Measurements from ENCODE around the gene PAQR5.
"Not testable (repeated sequence)": the region's sequence is repeated elsewhere in the genome, so short reads cannot be mapped to it uniquely, and the experiment has no call there.

Gene PAQR5

DNA sequence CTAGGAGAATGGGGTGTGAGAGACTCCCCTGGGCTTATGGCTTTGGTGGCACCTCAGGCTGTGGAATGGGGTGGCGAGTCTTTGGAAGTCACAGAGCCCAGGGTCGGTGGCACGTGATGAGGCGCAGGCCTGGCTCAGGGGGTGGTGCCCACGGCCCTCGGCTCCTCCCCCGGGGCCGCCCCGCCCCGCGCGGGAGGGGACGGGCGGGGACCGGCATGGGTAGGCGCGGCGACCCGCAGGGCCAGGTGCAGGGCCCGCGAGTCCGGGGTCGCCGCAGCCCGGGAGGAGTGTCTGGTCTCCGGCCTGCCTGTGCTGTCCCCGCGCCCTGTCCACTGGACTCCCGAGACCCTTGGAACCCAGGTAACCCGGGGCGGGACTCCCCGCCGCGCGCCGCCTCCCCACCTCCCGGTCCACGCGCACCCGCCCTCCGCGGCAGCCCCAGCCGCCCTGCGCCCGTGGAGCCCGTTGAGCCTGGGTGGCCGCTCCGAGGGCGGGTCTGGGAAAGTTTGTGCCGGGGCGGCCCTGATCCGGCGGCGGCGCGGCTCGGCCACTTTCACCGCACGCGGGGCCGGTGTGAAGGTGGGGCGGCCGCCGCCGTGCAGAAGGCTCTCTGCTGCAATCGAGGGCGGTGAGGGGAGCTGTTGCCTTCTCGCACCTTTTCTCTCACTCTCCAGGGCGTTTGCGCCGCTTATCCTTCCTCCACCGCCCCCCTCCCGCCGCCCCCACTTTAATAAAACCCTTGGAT lies at the start of gene PAQR5:
Gene PAQR5, plus strand, starts transcription at position 216 of the 745 bp plus-strand sequence. CDS start 61,169 bp downstream, outside the sequence.
- DNase-seq (ENCODE audit: low read depth in 2 of 2) = no peak

DNA sequence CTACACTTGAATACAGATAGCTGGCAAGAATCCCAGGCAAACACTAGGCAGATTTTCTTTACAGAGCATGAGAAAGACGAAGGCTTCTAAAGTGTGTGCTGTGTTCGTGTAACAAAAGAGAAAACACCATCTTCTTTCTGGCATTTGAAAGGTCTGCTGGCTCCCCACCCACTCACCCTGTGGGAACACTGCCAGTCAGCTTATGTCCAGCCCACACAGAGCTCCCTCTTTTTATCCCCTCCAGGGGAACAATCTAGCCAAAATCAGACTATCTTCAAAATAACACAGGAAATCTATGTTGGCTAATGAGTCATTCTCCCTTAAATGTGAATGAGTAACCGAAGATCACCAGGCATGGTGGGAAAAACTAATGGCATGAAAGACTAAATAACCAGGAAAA lies 45.6 kb upstream of the PAQR5 start:
- DNase-seq (ENCODE audit: low read depth in 2 of 2) = peak; percentile 54 to 62

- peak in 1 of 2 experiments; percentile 9 for DNase-seq (ENCODE audit: low read depth in 2 of 2)
These were observed 33.3 kb upstream of the PAQR5 start for GRCh38 chr15:69265347-69265955.

DNA sequence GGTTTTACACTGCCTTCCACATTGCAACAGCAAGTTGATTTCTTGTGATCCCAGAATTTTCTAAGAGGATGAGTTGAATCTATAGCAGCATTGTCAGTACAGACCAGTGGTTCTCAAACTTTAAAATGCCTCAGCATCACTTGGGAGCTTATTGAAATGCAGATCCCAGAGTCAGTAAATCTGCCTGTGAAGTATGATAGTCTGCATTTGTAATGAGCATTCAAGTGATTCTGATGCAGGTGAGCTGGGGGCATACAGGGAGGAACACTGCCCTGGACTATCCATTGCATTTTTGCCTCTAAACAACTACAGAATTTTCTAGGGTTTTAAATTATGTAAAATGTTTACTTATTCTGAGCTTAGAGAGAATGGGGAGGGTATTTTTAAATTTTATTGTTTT lies 27.5 kb upstream of the PAQR5 start:
- no peak for DNase-seq (ENCODE audit: low read depth in 2 of 2)

DNA sequence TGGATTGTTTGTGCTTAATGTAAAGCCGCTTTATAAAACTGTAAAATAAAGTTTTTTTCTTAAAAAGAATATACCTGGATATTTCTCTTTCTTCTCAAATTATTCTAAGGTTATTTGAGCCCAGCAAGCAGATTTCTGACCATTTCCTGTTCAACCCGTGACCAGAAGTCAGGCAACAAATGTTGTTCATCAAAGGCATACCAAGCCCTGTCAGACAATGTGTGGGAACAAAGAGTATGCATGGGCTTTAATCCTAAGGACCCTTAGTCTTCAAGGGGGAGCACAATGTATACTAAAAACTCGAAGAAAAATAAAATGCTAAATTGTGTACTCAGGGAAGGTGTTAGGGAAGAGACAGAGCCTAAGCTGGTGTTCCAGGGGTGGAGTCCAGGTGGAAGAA lies 26.6 kb upstream of the PAQR5 start:
- no peak for DNase-seq (ENCODE audit: low read depth in 2 of 2)

- DNase-seq (ENCODE audit: low read depth in 2 of 2) = no peak
These were observed 25.8 kb upstream of the PAQR5 start for GRCh38 chr15:69272891-69273290.

DNA sequence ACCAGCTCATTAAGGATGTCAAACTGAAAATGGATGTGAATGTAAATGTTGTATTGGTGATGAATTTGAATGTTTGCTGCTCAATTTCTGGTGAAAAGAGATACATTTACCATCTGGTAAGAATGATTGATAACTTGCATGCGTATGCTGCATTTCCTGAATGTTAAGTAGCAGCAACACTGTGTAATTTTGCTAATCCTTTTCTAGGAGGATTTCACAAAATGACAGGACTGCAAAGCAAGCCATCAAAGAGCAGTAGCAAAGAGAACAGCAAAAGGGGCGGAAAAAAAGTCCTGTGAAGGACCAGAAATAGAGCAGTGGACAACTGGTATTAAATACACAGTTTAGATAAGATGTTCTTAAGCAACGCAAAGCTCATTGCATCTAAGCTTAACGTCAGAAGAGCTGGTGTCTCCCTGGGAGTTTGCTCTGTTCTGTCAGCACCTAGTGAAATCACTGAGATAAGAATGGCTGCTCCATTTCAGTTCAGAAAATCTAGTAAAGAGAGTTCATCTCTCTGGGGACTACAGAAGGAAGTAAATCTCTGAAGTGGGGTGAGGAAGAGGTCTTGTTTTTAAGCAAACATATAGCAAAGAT lies 23.5 kb upstream of the PAQR5 start:
- no peak for DNase-seq (ENCODE audit: low read depth in 2 of 2)

- no peak for DNase-seq (ENCODE audit: low read depth in 2 of 2)
These were observed 22.7 kb upstream of the PAQR5 start for GRCh38 chr15:69275933-69276560.

DNA sequence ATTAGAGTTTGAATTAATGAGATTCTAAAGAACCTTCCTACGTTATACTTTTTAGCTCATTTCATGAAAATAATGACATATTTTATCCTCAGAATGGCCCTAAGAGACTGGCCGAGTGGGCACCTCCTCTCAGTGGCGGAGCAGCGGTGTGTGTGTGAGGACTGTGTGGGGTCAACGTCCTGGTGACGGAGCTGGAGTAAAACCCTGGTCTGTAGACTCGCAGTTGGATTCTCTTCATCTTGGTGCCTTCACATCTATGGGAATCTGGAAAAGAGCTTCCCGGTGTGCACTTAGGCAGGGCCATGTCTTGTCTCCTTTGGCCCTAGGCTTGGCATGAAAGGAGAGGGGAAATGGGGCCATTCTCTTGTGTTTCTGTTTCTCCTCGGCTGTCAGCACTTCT lies 21.4 kb upstream of the PAQR5 start:
- no peak for DNase-seq (ENCODE audit: low read depth in 2 of 2)

DNA sequence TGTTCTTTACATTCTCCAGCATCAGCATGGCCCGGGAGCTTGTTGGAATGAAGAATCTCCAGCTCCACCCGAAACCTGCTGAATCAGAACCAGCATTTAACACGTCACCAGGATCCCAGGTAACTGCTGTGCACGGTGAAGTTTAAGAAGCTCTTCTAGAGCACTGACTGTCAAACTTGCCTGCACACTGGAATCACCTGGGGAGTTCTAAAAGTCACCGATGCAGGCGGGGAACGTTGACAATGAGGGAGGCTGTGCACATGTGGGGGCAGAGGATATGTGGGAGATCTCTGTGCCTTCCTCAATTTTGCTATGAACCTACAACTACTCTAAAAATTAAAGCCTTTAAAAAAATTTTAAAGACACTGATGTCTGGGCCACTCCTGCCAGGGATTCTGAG lies 19.1 kb upstream of the PAQR5 start:
- DNase-seq (ENCODE audit: low read depth in 2 of 2) = no peak

DNA sequence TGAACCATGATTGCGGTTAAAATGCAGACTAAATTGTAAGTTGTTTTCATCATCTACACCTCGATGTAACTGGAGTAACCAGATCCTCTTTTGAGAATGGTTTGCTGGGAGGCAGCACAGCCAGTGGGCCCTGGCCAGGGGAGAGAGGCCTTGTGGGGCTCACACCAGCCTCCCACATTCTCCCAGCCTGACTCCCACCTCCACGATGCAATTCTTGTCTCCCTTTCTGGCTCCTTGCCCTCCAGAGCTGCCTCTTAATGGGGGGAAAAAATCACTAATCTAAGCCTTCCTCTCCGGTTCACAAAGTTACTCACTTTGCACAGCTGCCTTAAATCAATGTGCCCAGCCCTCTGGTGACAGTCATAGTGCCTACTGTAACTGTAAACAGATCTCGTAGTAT lies 17.9 kb upstream of the PAQR5 start:
- no peak for DNase-seq (ENCODE audit: low read depth in 2 of 2)

- DNase-seq (ENCODE audit: low read depth in 2 of 2) = no peak
These were observed 16.5 kb upstream of the PAQR5 start for GRCh38 chr15:69282104-69282743.

DNA sequence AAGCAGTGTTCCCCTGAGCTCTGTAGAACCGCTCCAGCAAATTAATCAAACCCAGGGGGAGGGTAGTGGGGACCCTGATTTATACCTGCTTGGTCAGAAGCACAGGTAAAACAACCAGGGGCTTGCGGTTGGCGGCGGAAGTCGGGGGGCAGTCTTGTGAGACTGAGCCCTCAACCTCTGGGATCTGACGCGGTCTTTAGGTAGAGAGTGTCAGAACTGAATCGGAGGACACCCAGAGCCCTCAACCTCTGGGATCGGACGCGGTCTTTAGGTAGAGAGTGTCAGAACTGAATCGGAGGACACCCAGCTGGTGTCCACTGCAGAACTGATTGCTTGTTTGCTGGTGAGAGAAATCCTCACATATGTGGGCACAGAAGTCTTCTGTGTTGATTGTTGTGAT lies 12.9 kb upstream of the PAQR5 start:
- no peak for DNase-seq (ENCODE audit: low read depth in 2 of 2)

GRCh38 chr15:69288011-69288410 lies 10.7 kb upstream of the PAQR5 start:
- no peak for DNase-seq (ENCODE audit: low read depth in 2 of 2)

DNA sequence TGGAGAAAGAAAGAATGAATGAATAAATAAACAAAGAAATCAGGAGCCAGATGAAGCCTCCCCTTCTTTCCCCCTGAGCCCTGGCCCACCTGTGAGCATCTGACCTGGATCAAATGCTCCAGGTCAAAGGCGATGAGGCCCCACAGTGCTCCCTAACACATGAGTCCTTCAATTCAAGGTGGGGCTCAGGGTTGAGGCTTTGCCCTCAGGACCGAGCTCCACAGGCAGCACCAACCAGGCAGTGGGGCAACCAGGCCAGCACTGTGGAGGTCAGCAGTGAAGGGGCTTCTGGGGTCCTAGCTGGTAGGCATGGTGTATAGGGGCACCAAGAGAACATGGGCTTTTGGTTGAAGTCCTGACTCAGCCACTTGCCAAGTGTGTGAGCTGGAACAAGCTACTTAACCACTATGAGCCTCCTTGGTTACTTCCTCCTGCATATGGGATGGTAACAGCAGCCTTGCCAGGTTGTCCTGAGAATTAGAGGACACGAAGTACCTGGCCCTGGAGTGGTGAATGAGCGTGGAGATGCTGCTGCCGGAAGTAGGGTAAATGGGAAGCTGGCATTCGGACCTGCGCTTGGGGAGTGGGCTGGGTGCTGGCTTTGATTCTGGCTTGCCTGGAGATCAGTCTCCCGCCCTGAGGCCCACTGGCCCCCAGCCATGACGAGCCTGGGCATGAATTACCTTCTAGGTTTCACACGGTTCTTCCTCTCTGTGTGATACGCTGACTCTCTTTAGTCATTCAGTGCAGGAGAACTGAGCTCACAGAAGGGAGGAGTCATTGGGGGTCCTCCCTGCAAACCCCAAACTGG lies 10.0 kb upstream of the PAQR5 start:
- no peak for DNase-seq (ENCODE audit: low read depth in 2 of 2)

GRCh38 chr15:69289342-69290146 lies 9.2 kb upstream of the PAQR5 start:
- DNase-seq (ENCODE audit: low read depth in 2 of 2) = no peak

- DNase-seq (ENCODE audit: low read depth in 2 of 2) = no peak
These were observed 8.2 kb upstream of the PAQR5 start for GRCh38 chr15:69290346-69291164.

- not testable (repeated sequence) for DNase-seq (ENCODE audit: low read depth in 2 of 2)
These were observed 7.1 kb upstream of the PAQR5 start for GRCh38 chr15:69291651-69292050.

GRCh38 chr15:69292826-69293420 lies 5.8 kb upstream of the PAQR5 start:
- DNase-seq (ENCODE audit: low read depth in 2 of 2) = no peak

All from fibroblast of skin of left quadriceps (primary cell).